Measurements from ENCODE around the gene TYROBP. TPM values are rescaled to one million over a fixed set of nuclear protein-coding genes. Genes with fewer than 3 reads are reported as not detected.

The TYROBP gene
- total and polyA plus RNA-seq, 4 donors, result 17.0 to 1,276 (median 417) TPM

DNA sequence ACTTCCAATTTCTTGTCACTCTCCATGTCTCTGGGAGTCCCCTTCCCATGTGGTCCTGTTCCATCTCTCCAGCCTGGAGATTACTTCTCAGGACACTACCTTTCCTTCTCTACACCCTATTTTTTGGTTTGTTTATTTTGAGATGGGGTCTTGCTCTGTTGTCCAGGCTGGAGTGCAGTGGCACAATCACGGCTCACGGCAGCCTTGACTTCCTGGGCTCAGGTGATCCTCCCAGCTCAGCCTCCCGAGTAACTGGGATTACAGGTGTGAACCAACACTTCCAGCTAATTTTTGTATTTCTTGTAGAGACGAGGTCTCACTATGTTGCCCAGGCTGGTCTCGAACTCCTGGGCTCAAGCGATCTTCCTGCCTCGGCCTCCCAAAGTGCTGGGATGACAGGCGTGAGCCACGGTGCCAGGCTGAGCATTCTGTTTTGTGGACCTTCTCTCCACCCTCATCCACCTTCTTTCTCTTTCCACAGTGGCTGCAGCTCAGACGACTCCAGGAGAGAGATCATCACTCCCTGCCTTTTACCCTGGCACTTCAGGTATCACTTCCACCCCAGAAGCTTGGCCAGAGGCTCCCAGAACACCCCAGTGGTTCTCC lies 5.1 kb downstream of the TYROBP start:
- ATAC-seq (ENCODE audit: insufficient read depth, low FRiP score), result no peak
- Histone ChIP-seq H3K9ac (ENCODE audit: insufficient read depth in 1 of 2, low read length in 2 of 2) (peak overlapping the region in 1 of 2 donors; percentile 3), H3K27me3 (ENCODE audit: control insufficient read depth in 3 of 3, insufficient read depth in 3 of 3, low read length in 2 of 3) (no peaks in the 10 kb centered on the region), H3K4me1 (ENCODE audit: control insufficient read depth in 5 of 5, insufficient read depth in 5 of 5, low read length in 5 of 5) (peaks cover 0 to 29% (median 0%) of the 10 kb centered on the region in 5 donors), H3K4me3 (no peak overlapping the region), H3K27ac (ENCODE audit: low read depth in 1 of 2, low read length in 1 of 2) (peak overlapping the region in 1 of 2 donors; percentile 85), H3K9me3 (ENCODE audit: control insufficient read depth in 4 of 4, insufficient read depth in 3 of 4, low read length in 3 of 4) (no peaks in the 10 kb centered on the region), H3K36me3 (ENCODE audit: control insufficient read depth in 4 of 4, insufficient read depth in 4 of 4, low read length in 4 of 4) (no peaks in the 10 kb centered on the region)
- TF ChIP-seq, protein P1, sequence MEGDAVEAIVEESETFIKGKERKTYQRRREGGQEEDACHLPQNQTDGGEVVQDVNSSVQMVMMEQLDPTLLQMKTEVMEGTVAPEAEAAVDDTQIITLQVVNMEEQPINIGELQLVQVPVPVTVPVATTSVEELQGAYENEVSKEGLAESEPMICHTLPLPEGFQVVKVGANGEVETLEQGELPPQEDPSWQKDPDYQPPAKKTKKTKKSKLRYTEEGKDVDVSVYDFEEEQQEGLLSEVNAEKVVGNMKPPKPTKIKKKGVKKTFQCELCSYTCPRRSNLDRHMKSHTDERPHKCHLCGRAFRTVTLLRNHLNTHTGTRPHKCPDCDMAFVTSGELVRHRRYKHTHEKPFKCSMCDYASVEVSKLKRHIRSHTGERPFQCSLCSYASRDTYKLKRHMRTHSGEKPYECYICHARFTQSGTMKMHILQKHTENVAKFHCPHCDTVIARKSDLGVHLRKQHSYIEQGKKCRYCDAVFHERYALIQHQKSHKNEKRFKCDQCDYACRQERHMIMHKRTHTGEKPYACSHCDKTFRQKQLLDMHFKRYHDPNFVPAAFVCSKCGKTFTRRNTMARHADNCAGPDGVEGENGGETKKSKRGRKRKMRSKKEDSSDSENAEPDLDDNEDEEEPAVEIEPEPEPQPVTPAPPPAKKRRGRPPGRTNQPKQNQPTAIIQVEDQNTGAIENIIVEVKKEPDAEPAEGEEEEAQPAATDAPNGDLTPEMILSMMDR (IDR thresholded peaks at IDR 0.05; ENCODE audit: control extremely low read depth, extremely low read depth), result no peak
- 48 to 62% methylated on average over 10 of the region's 10 CpGs for WGBS, 2 donors
- no peak for DNase-seq

DNA sequence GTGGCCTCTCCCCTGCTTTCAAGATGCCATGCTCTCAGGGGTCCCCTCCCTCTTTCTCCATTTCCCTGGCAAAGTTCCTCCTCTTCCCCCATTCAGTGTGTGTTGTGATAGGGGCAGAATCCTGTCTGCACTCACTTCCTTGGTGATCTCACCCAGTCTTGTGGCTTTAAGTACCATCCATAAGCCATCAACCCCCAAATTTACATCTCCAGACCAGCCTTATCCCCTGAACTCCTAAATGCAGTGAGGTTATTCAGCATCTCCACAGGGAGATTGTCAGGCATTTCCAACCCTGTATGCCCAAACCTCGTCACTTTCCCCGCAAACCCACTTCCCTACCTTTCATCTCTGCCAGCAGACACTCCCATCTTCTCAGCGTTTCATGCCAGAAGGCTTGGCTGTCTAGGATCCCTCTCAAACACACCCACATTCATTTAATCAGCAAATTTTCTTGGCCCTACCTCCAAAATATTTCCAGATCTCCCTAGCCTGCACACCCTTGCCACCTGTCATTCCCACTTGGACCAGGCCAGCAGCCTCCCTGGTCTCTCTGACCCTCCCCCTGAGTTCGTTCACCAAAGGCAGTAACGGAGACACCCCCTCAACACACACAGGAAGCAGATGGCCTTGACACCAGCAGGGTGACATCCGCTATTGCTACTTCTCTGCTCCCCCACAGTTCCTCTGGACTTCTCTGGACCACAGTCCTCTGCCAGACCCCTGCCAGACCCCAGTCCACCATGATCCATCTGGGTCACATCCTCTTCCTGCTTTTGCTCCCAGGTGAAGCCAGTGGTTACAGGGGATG lies 6.0 kb downstream of the TYROBP start, which contains the start of gene HCST:
Gene HCST, plus strand, starts transcription at position 676 of the 808 bp plus-strand sequence. Its CDS starts 65 bp downstream, at position 741.
- Histone ChIP-seq H3K9me3 (ENCODE audit: control insufficient read depth in 4 of 4, insufficient read depth in 3 of 4, low read length in 3 of 4) (no peaks in the 10 kb centered on the region), H3K27me3 (ENCODE audit: control insufficient read depth in 3 of 3, insufficient read depth in 3 of 3, low read length in 2 of 3) (no peaks in the 10 kb centered on the region), H3K27ac (ENCODE audit: low read depth in 1 of 2, low read length in 1 of 2) (peak within 1 kb of the TSS in 1 of 2 donors; percentile 85), H3K36me3 (ENCODE audit: control insufficient read depth in 4 of 4, insufficient read depth in 4 of 4, low read length in 4 of 4) (peaks cover 0 to 4% (median 0%) of the 10 kb centered on the region in 4 donors), H3K4me3 (no peak within 1 kb of the TSS), H3K4me1 (ENCODE audit: control insufficient read depth in 5 of 5, insufficient read depth in 5 of 5, low read length in 5 of 5) (peaks cover 0 to 23% (median 0%) of the 10 kb centered on the region in 5 donors), H3K9ac (ENCODE audit: insufficient read depth in 1 of 2, low read length in 2 of 2) (peak within 1 kb of the TSS in 1 of 2 donors; percentile 3)
- no peak for ATAC-seq (ENCODE audit: insufficient read depth, low FRiP score)
- WGBS, 2 donors, result 13 to 38% methylated on average over 6 of the region's 6 CpGs
- no peak for DNase-seq
- TF ChIP-seq, protein P1 (IDR thresholded peaks at IDR 0.05; ENCODE audit: control extremely low read depth, extremely low read depth), result no peak

GRCh38 chr19:35901055-35901644 lies 6.9 kb downstream of the TYROBP start:
- 68 to 75% methylated on average over 2 of the region's 2 CpGs for WGBS, 2 donors
- no peak for DNase-seq
- TF ChIP-seq, protein P1 (IDR thresholded peaks at IDR 0.05; ENCODE audit: control extremely low read depth, extremely low read depth), result no peak
- Histone ChIP-seq H3K27ac (ENCODE audit: low read depth in 1 of 2, low read length in 1 of 2) (peak overlapping the region in 1 of 2 donors; percentile 85), H3K9me3 (ENCODE audit: control insufficient read depth in 4 of 4, insufficient read depth in 3 of 4, low read length in 3 of 4) (no peaks in the 10 kb centered on the region), H3K4me3 (no peak overlapping the region), H3K27me3 (ENCODE audit: control insufficient read depth in 3 of 3, insufficient read depth in 3 of 3, low read length in 2 of 3) (no peaks in the 10 kb centered on the region), H3K9ac (ENCODE audit: insufficient read depth in 1 of 2, low read length in 2 of 2) (no peak overlapping the region), H3K36me3 (ENCODE audit: control insufficient read depth in 4 of 4, insufficient read depth in 4 of 4, low read length in 4 of 4) (peaks cover 0 to 12% (median under 1%) of the 10 kb centered on the region in 4 donors), H3K4me1 (ENCODE audit: control insufficient read depth in 5 of 5, insufficient read depth in 5 of 5, low read length in 5 of 5) (peaks cover 0 to 18% (median 0%) of the 10 kb centered on the region in 5 donors)
- ATAC-seq (ENCODE audit: insufficient read depth, low FRiP score), result no peak
